SKM-1 (cell line): ENCODE data around the gene RAPGEF1.

Experiments used
- DNase-seq: peaks from one replicate; lab custom pipeline; 2025; ENCODE audit not compliant: unreplicated experiment; lab: John Stamatoyannopoulos, UW

Gene RAPGEF1

DNA sequence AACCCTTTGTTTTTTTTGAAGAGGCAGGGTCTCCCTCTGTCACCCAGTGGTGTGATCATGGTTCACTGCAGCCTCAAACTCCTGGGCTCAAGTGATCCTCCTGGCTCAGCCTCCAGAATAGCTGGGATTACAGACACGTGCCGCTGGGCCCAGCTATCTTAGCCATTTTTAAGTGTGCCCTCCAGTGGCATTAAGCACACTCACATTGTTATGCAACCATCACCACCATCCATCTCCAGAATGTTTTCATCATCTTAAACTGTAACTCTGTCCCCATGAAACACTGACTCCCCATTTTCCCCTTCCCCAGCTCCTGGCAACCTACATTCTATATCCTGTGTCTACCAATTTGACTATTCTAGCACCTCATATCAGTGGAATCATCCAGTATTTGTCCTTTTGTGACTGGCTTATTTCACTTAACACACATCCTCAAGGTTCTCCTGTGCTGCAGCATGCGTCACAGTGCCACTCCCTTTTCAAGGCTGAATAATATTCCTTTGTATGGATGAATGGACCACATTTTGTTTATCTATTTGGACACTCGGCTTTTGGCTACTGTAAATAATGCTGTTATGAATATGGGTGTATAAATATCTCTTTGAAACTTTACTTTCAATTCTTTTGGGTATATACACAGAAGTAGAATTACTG lies 12.5 kb upstream of the RAPGEF1 start:
- DNase-seq, result no peak

DNA sequence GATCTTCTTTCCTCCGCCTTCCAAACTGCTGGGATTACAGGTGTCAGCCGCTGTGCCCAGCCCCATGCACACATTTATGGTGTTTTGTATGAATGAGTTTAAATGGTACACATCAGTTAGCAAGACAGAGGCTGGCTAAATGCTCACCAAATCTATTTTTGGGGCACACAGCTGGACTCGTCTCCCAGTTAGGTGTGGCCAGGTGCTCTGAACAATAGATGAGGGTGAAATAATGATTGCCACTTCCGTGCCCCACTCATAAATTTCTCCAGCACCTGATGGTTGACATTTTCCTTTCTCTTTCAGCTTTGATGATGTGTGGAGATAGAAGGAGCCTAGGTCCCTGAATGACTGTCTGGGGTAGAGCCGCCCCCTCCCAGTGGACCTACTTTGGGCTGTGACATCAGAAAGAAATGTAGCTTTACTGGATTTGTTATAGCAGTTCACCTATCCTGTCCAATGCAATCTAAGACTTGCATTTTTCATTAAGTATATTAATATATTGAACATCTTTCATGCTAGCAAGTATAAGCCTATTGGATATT lies 8.6 kb upstream of the RAPGEF1 start:
- DNase-seq, result no peak

DNA sequence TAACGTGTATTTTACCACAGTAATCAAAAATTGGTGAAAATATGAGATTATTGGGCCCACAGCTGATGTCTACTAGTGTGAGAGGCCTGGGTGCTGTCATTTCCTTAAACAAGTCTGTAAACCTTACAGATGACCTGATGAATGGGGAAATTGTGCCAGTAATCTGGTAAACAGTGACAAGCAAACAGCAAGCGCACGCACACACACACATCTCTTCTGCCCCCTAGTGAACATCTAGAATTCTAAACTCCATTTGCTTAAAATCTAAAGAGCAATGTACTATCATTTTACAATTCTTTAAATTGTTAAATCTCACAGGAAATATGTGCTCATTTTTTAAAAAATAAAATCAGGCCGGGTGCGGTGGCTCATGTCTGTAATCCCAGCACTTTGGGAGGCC lies 7.5 kb upstream of the RAPGEF1 start:
- peak; percentile 51 for DNase-seq

DNA sequence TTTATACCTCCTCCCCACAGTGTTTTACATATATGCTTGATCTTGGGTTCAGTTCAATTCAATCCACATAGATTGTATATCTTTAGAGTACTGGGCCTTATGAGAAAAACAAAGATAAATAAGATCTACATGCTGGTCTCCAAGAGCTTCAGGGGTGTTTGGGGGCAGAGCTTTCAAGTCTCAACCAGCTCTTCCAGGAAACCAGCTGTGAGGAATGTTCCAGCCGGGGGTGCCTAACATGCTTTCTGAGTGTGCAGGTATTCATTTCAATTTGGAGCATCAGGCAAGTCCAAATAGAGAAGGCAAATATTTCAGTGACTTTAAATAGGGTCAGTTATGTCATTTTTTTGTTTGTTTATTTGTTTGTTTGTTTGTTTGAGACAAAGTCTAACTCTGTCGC lies 5.7 kb upstream of the RAPGEF1 start:
- no peak for DNase-seq

DNA sequence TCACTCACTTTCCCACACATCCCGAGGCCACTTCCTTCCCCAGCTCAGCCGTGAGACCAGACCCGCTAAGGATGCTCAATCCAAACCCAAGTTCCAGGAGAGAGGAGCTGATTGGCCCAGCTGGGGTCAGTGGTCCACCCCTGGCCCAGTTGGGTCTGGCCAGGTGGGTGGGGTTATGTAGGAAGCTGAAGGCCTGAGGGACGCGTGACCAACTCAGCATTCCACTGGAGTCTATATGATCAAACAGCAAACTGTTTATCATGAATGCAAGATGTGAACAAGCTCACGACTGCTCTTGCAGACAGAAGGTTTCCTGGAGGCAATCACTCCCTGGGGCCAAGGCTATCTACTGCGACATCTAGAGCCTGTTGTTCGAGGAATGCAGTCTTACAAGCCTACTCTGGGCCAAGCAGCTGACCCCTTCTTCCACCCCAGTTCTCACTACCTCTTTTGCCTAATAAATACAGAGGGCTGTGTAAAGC lies 4.9 kb upstream of the RAPGEF1 start:
- DNase-seq, result no peak

DNA sequence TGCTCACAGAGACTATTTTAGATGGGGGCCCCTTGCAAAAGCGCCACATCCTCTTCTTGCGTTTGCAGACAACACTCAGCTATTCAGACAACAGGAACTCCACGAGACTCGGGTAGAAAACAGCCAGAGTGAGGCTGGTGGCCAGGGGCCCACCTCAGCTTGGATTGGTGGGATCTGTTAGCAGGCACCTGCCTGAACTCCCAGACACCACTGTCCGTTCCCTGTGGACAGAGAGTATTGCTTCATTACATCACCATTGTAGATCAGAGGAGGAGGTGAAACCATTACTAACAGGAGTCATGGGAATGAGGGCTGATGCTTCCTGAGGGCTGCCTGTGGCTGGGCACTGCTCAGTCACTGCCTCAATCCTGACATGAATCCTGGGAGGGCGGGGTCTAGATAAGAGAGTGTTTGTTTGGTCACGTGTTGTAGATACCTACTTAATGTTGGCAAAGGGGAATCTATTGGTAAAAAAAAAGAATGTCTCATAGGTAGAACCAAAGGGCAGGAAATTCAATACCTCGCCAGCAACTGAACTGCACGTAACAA lies 4.4 kb upstream of the RAPGEF1 start:
- no peak for DNase-seq

DNA sequence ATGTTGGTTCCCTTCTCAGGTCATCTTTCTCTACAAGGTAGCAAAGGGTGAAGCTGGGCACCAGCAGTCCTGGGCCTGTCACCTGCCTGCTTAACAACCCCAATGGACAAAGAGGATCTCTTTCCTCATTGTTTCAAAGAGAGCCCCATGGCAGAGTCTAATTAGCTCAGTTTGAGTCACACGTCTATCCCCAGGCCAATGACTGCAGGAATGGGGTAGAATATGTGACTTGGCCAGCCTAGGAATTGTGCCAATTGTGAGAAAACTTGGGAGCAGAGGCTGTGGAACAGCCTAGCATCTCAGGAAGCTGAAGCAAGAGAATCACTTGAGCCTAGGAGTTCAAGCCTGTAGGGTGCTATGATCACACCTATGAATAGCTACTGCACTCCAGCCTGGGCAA lies 3.6 kb upstream of the RAPGEF1 start:
- no peak for DNase-seq

DNA sequence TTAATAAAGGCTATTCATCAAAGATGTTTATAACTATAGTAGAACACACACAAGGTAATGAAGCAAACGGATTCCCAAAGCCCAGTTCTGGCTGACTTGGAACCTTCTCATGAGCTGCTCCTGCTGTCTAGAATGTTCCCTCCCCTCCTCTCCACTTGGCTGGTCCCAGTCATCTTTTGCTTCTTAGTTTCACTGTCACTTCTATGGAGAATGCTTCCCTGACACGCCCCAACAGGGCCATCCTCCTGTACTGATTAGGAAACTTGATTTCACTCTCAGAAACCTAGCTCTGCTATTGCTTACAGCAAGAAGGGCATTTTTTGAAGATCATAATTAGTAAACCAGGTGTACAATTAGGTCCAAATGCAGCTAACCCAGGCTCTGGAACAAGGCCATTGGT lies 3.2 kb upstream of the RAPGEF1 start:
- no peak for DNase-seq

DNA sequence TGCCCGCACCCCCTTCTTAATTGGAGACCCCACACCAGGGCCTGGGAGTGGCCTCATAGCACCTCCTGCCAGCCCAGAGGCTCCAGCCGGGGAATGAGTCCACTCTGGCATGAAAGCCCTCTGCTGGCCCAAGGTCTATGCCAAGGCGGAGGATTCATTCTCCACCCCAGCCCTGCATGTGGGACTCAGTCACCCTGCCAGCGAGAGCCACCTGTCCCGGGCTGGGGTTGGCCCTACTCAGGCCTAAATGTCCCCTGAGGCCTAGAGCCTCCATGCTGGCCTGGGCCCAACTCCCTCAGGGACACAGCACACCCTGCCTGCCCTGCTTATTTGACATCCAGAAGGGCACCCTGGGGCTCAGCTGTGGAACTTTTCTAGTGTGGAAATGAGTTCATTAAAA lies 1.0 kb upstream of the RAPGEF1 start:
- no peak for DNase-seq

DNA sequence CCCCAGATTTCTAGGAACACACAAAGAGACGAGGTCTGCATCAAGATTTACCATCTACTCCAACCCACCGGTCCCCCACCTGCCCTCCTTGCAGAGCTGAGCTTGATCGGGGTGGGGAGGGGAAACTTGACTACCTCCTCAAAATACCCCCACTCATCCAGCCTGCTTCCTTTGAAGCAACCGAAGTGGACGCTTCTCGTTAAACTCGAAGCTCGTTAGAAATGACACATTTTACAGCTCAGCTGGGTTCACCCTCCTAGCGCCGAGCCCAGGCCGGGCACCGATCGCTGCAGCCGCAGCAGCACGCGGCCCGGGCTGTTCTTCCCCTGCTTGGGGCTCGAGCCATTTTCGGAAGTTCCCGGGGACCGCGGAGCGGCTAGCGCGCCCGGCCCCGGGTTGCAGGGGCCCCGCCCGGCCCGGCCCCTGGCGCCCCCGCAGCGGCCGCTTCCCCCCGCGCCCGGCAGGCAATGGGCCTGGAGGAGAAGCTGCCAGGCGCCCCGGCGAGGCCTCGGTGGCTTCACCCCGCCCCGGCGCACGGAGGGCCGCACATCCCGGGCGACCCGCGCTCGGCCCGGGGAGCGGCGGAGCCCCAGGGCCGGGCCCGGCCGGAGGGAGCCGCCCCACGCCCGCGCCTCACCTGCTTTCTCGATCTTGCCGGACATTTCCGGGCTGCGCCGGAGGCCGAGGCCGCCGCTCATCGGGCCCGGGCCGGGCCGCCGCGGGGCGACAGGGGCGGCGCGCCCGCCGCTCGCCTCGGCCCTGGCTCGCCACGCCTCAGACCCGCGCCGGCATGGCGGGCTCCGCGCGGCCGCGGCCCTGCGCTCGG lies 530 bp downstream of the RAPGEF1 start:
- no peak for DNase-seq

DNA sequence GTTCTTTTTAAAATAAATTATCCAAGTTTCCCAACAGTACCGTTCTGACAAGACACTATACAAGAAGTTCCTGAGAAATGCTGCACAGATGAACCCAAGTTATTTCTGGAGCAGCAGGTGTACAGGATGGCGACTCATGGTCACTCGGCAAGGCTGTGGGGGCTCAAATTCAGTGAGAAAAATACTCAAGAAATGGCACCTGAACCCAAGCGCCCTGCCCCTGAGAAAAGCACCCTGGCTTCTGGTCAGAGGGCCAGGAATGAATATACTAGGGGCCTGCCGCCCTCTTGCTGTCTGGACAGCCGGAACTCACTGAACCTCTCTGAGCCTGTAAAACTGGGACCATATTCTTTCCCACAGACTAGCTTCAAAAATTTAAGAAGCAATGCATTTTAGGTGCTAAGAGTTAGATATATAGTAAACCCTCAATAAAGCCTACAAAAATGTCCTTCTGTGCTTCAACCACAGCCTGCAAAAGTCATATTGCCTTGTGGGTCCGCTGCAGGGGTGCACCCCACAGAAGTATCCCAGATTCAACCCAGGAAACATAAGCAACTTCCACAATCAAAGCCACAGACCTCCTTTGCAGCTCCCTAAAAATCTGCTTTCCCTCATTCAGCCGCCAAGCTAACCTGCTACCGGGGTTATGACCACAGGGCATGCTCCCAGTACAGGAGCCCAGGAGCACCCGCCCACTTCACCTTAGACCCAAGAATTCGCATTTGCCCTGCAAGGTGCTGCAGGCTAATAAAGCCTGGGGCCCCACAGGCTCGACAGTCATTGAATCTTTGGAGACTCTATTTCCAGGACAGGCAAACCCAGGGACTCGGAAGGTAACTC lies 1.4 kb downstream of the RAPGEF1 start:
- DNase-seq, result no peak

DNA sequence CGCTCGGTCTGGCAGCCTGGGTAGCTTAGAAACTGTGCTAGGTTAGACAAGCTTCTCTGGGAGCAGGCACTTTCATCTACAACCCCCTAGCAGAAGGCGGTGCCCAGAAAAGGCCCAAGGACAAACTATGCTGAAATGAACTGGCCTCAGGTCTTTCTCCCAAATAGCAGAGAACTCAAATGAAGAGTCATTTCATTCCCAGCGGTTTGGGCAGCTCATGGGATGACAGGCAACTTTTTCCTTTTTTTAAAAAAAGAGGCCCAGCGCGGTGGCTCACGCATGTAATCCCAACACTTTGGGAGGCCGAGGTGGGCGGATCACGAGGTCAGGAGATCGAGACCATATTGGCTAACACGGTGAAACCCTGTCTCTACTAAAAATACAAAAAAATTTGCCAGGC lies 2.5 kb downstream of the RAPGEF1 start:
- DNase-seq, result no peak

DNA sequence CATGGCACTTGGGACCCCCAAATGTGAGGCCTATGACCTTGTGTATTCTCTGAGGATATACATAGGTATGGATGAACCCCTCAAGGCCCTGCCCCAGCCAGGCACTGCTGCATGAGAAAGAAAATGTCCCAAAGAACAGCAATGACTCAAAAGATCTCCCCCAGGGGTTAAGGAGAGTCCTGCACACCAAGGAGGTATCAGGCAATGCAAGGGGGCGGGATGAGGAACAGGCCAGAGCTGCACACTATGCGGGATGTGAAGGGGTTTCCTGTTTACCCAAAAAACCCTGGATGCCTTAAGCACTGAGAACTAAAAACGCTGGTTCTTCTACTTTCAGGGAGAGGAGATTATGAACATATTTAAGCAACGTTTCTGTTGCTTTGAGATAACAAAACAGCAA lies 3.4 kb downstream of the RAPGEF1 start:
- no peak for DNase-seq

DNA sequence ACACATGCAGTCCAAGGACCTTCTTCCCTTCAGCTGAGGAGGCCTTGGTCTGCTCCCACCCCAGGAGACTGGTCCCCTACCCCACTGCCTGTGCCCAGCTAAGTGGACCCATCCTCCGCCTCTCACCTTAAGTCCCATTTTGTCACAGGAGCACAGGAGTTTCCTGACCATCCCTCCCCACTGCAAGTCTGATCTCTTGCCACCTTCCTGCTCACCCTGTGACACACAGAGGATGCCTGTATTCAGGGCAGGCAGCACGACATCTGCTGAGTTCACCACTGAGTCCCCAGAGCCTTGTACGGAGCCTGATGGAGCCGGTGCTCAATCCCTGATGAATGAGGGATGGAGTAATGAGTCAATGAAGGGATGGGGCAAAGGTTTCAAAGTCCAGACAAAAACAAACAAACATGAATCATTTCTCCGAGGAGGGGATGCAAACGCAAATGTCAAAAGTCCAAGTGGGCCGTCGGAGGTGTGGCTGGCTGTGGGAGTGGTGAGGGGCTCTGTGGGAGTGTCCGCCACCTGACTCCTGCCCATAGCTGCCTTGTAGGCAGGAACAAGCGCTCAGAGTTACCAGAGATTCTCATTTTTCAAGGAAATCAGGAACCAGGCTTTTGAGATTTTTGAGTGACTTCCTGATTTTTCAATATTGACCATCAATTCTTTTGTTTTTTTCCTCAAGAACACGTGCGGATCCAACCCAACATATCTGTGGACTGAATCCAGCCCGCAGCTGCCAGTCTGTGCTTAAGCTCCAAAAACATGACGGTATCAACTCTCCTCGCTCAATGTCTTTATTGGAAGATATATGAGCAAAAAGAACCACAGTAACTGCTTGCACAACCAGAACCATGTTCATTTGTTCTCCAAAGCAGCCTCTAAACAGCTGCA lies 4.4 kb downstream of the RAPGEF1 start:
- no peak for DNase-seq

DNA sequence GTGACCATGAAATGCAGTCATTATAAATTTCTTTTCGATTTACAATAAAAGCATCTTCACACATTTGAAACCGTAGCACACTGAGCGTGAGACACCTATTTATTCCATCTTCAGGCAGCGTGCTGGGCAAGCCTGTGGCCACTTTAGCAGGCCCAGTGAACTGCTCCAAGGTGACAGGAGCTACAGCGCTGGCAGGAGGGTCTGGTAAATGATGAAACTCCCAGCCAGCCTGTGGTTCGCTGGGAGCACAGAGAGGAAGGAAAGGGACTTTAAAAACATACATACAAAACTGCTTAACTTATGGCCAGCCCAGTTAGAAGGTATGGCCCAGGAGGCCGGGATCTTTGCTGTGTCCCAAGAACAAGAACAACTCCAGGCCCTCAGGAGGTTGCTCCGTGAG lies 5.1 kb downstream of the RAPGEF1 start:
- no peak for DNase-seq

DNA sequence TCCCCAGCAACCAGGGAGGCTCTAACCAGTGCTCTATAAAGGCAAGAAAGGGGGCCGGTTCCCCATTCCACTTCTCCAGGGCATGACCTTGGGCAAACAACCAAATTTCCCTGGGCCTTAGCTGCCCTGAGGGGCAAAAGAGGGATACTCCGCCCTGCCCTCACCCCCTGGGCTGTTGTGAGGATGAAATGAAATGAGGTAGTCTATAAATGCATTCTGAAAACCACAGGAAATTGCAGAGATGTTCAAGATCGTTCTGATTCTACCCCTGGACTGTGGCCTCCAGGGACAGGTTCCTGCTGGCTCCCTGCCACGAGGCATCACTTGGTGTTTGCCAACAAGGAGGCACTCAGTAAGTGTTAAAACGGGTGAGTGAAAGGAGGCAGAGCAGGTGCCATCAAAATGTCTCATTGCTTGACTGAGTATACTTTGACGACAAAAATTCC lies 5.7 kb downstream of the RAPGEF1 start:
- peak; percentile 72 for DNase-seq

DNA sequence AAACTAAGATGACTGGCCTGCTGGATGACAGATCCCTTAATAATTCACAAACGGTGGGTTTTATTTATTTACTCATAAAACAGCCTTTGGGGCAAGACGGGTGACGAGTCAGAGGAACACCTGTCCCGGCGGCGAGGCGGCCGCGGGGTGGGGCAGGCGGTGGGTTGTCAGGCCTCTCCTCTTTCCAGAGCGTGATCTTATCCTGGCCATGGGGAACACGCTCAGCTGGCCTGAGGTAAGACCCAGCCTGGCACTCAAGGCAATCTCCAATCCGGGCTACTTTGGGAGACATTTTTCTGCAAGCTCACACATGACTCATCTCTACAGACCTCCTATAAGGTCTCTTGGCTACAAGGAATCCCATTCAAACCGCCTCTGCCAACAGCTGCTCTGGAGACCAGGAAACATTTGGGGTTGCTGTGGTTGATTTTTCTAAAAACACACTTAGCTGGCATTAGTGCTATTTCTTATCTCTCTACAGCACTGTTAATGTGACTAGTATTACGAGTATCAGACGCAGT lies 6.3 kb downstream of the RAPGEF1 start:
- no peak for DNase-seq

DNA sequence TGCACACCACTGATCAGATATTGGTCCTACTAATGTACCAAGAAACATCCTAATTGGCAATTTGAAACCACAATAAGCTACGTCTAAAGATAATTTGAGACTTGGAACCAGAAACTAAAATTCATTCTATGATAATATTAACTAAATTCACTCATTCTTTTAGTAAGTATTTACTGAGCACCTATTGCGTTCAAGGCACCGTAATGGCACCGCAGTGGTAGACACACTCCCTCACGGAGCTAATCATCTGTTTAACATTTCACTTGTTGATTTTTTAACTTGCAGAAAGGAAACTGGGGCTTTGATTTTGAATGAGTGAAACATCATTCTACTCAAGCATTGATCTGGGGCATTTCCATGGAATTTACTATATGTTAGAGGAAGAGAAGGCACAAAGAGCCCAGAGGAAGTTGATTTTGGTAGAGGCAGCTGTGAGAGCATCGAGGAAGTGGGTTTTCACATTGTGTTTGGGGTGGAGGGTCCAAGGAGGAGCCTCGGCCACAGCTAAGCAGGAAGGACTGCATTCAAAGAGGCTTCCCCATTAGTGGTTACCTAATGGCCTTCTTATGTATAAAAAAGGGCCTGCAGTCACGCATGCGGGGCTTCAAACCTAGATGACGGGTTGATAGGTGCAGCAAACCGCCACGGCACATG lies 7.1 kb downstream of the RAPGEF1 start:
- DNase-seq, result peak; percentile 85

DNA sequence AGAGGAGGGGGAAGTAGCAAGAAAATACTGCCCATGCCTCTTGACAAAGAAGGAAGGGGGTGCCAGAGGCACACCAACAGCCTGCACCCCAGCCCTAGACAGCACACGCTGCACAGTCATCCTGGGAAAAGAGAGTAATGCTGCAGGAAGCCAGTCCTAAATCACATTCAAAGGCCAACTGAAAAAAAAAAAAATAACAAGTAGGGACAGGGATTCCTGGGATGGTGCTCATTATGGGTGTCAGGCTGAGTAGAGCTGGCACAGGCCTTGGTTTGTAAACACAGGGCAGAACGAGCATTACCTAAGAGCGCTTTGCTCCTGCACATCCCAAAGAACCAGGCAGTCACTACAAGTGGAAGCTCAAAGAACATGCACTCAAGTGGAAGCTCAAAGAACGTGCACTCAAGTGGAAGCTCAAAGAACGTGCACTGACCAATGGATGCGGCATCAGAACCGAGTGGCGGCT lies 7.8 kb downstream of the RAPGEF1 start:
- no peak for DNase-seq
